GM21360 (cell line): ENCODE data around the gene DPCD.
A peak's percentile ranks its signal among the peaks of the same experiment; 100 is the strongest.

Source experiments
- ATAC-seq: cut with Tn5 transposase; IDR thresholded peaks from one replicate; pipeline ENCODE4 v1.9.1; 2021; ENCODE audit warnings: mild to moderate bottlenecking, moderate library complexity; ENCODE audit not compliant: unreplicated experiment

DPCD gene

DNA sequence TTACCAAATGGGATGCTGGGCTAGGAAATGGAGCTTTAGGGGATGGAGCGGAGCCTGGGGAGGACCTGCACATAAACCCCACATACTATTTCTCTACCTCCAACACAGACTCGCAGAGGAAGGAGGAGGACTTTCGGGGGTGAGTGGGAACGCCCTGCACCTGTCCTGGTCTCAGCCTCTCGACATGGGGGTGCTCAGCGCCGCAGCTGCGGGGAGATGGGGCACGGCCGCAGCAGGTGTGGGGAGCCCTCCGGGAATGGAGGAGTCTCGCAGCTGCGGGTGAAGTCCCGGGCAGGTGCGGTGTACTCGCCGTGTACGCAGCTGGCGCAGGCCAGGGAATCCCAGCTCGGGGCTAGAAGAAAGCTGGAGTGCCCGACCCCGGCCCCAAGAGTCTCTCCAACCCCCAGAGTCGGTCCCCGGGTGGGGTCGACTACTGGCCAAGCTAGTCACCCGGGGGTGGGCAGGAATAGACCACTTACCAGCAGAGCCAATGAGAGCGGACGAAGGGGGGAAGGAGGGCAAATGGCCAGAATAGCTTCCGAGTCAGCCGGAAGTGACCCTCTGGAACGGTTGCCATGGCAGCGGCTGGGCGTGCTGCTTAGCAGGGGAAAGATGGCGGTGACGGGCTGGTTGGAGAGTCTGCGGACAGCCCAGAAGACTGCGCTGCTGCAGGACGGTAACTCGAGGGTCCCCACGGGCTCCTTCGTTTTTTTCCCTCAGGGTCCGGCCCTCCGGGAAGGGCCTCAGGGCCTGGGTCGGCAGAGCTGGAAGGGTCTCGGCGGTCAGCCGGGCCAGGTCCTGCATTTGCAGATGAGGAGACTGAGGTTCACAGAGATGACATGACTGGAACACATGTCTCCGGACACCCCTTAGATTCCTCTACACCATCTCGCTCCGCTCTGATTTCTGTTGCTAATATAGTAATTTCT is at the start of gene DPCD, which contains the start of gene POLL:
Gene DPCD, plus strand, starts transcription at position 597 of the 929 bp plus-strand sequence. Its CDS starts 16 bp downstream, at position 613.
Gene POLL, minus strand, starts transcription at position 533 of the 929 bp plus-strand sequence. CDS start 897 bp downstream, outside the sequence.
- ATAC-seq: peak; percentile 90

DNA sequence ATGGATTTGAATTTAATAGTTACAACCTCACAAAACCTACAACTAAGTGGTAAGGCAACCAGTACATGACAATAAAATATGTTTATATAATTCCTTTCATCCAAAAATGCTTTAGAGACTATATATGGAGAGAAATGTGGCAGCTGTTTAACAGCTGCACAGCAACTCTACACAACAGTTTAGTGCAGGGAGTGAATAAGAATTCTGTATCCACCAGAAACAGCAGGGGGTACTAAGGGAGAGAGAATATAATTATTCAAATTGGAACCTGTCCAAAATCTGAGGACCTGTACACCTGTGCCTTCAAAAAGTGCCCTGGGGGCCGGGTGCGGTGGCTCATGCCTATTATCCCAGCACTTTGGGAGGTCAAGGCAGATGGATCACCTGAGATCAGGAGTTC is 49.7 kb upstream of the DPCD start:
- no peak for ATAC-seq

- ATAC-seq: no peak
These were observed 42.2 kb upstream of the DPCD start for GRCh38 chr10:101545898-101546297.

GRCh38 chr10:101550965-101551364 is 37.2 kb upstream of the DPCD start:
- no peak for ATAC-seq

DNA sequence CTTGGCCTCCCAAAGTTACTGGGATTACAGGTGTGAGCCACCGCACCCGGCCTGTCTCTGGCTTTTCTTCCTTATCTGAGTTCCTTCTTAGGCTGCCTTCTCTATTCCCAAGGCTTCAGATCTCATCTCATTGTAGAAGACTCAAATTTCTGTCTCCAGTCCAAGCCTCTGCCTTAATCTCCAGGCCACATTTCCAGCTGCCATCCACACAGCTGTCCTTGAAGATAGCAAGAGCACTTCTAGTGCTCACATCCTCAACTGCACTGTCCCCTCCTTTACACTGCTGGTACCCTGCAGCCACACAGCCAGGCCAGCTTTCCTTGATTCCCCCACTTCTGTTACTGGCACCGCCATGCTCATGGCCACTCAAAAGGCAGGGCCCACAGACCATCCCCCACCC is 35.7 kb upstream of the DPCD start:
- no peak for ATAC-seq

GRCh38 chr10:101557541-101557940 is 30.6 kb upstream of the DPCD start:
- no peak for ATAC-seq

DNA sequence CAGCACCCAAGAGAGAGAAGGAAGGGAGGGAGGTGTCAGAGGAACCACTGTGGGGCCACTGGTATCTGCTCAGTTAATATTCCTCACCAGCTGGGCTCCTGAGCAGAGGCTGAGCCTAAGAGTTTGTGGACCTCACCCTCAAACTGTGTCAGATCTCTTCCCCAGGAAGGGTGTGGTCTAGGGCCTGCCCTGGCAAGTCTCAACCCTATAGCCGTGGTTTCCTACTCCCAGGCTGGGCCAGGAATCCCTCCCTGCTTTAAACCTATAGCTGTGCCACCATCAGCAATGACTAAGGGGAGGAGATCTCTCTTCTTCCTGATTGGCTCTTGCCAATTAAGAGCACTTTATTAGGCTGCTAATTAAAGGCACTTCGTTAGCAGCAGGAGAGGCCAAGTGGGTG is 29.9 kb upstream of the DPCD start:
- ATAC-seq: no peak

DNA sequence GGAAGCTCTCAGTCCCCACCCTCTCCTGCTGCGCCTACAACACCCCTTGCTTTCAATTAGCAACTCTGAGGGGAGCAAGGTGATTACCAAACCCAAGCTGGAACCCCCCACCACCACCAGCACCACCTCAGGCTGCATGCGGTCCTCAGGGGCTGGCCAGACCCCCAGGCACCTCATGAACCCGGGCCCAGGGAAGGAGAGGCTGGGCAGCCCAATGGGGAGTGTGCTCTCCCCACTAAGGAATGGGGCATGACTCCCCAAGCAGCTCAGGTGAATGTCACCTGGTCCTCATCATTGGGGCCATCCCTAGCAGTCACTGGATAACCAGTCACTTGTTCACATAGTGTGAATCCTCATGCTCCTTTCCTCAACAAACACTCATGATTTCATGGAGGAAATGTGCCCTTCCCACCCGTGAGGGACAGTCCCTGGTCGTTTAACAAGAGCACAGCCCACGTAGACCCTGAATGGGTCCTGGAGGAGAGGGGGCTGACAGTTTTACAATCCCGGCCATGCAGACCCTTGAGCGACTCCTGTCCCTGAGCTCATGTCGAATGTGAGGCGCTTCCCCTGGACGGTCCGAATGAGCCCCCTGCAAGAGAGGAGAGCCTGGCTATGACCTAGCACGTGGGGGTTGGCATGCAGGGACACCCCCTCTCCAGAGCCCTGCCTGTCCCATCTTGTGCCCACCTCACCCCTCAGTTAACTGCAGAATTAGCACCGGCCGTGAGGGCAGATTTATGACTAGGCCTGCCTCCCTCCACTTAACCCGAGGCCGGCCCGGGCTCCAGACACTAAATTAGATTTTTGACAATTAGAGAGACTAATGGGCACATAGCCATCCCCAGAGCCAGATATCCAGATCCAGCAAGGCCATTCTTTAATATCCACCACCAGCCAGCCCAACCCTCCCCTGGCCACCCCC is 29.2 kb upstream of the DPCD start:
- no peak for ATAC-seq

GRCh38 chr10:101559596-101560297 is 28.4 kb upstream of the DPCD start:
- no peak for ATAC-seq

DNA sequence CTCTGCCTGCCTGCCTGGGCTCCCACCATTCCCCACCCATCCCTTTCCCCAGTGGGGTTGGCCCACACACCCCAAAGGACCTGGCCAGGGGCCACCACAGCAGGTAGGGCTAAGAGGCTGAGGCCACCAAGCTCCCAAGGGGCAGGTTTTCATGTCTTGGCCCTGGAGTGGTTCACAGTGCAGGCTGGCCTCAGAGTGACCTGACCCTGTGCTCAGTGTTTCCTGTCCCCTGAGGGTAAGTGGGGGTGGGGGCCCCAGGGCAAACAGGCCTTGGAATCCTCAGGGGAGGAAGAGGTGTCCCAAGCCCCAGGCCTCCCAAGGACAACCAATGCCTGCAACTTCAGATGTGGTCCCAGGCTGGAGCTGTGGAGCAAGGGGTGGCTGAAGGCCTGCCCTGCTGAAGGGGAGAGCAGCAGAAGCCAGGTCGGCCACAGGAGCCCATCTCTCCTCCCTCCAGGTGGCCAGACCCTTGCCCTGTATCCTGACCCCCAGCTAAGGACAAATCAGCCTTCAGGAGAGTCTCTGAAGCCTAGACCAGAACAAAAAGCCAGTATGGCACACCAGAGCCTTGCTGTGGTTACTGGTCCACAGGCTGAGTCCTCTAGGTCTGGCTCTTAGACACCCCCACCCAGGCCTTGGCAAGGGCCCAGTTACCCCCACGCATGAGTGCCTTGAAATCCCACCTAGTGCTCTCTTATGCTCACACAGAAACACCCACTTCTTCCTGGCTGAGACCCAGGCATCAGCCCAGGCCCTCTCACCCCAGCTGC is 27.6 kb upstream of the DPCD start:
- ATAC-seq: no peak

DNA sequence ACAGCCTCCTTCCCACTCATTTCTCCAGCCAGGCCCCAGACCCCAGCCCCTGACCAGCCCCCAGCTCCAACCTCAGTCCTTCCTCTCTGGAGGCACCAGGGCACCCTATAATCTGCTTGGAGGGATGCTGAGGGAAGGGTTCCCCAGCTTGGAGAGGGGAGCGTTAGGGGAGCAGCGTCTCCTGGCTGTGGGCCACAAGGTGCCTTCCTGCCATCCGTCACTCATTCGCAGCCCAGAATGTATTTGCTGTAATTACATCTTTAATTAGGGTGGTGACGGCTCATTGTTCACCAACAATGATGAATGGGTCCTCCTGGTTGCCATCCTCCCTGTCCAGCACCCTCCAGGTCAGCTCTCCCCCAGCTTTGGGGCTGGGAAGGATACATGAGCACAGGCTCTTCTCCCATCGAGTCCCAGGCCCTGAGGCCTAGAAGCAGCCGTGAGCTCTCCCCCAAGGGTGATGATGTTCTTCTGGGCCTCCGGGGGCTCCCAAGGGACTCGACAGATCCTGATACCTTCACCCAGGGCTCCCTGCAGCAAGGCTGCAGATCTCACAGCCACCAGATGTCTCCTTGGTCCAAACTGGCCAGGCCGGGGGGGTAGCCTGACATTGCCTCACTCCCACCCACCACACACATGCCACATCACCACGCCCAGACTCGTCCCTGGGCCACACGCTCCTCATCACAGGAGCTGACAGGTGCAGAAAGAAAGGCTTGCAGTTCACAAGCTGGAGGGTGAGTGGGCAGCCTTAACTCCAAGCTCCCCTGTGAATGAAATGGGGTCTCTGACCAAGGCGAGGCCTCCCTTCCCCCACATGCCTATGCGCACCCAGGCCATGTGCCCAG is 26.8 kb upstream of the DPCD start:
- no peak for ATAC-seq

GRCh38 chr10:101562231-101562630 is 25.9 kb upstream of the DPCD start:
- no peak for ATAC-seq

DNA sequence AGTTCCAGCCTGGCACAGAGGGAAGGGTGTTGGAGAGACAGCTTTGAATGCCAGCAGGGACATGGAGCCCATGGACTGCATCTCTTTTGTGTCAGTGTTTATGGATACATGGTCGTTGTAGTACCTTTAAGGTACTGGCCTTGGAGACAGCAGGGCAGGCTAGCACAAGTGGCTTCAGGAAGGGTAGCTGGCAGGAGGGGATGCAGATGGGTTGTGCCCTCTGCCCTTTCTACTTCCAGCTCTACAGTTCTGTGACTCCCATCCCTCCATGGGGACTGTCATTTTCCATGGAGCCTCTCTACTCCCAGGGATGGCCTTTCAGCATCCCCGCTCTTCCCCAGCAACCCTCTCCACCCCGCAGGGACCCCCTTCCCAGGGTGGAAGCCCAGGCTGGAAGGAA is 25.1 kb upstream of the DPCD start:
- ATAC-seq: no peak

GRCh38 chr10:101563497-101564040 is 24.6 kb upstream of the DPCD start:
- ATAC-seq: no peak

GRCh38 chr10:101564490-101564991 is 23.6 kb upstream of the DPCD start:
- no peak for ATAC-seq

DNA sequence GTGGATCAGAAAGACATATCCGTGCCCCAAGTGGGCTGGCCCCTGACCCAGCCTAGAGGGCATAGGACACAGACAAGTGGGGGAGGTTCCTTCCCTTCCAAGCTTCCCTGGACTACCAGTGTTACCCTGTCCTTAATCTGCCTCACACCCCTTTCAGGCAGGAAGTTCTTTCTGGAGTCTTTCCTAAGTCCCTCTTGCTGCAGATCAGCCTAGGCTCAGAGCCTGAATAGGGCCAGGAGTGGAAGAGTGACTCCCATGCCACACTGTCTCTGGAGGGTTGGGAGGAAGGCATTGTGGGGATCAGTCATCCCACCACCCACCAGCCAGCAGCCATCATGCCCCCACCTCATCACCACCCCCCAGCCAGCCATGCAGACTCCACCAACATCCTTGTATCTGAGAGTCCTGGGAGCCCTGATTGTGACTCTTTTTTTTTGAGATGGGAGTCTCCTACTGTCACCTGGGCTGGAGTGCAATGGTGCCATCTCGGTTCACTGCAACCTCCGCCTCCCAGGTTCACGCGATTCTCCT is 22.7 kb upstream of the DPCD start:
- ATAC-seq: no peak

DNA sequence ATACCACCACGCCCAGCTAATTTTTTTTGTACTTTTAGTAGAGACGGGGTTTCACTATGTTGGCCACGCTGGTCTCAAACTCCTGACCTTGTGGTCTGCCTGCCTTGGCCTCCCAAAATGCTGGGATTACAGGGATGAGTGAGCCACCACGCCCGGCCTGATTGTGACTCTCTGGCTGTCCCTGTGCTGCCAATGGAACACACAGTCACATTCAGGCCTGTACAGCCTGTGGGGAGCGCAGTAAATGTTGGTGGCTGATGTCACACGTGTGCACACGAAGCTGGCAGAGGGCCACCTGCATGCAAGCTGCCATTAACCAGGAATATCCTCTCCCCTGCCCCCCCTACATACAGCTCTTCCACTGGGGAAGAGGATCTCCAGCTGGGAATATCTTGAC is 22.2 kb upstream of the DPCD start:
- ATAC-seq: no peak

- no peak for ATAC-seq
These were observed 21.6 kb upstream of the DPCD start for GRCh38 chr10:101566333-101567164.
